ENCODE measurements around the gene CKMT2. TPM values are rescaled to one million over a fixed set of nuclear protein-coding genes. Genes with fewer than 3 reads are reported as not detected.

Gene CKMT2
- total and polyA plus RNA-seq, 2 of the 8 experiments (the other 6 are each of a cell fraction or from before 2014, with no cell fraction given) = 2.4 to 5.0 TPM

- POLR2A ChIA-PET (ENCODE audit: partially characterized antibody) = interaction anchor here (4.4 kb wide), 1 partner anchor 13 kb away, joined by 33 read pairs; the partner anchor contains the start of gene ZCCHC9
- Histone ChIP-seq H2BK5ac (ENCODE audit: low read depth, low read length) (no peak overlapping the region), H3K27me3 (replicated peaks in 1 of 4; ENCODE audit: control insufficient read depth in 3 of 4, extremely low read depth in 1 of 4, insufficient read depth in 3 of 4, low read length in 3 of 4) (no peaks in the 10 kb centered on the region), H4K20me1 (replicated peaks in 1 of 2; ENCODE audit: control insufficient read depth in 1 of 2, insufficient read depth in 2 of 2, low read length in 2 of 2) (no peaks in the 10 kb centered on the region), H3K18ac (ENCODE audit: extremely low read depth, low read length) (no peak overlapping the region), H3K56ac (replicated peaks; ENCODE audit: insufficient read length, low read depth, low read length) (no peak overlapping the region), H2AK5ac (ENCODE audit: low read depth, low read length) (no peak overlapping the region), H3K14ac (ENCODE audit: insufficient read length) (no peak overlapping the region), H4K91ac (replicated peaks; ENCODE audit: insufficient read length, low read length) (no peak overlapping the region), H3K23me2 (ENCODE audit: low read depth, low read length) (no peaks in the 10 kb centered on the region), H2AFZ (ENCODE audit: low read length) (no peak overlapping the region), H3K23ac (ENCODE audit: insufficient read length) (no peak overlapping the region), H3K4me2 (ENCODE audit: insufficient read depth in 1 of 2, low read depth in 2 of 2, low read length in 2 of 2) (no peak overlapping the region), H3K4ac (replicated peaks; ENCODE audit: insufficient read length, low read depth, low read length) (no peak overlapping the region), H4K8ac (ENCODE audit: extremely low read depth, insufficient read depth, low read length) (no peak overlapping the region; the same call in 1 of the 2 replicates), H2BK12ac (ENCODE audit: low read depth, low read length) (no peak overlapping the region), H3K9me3 (ENCODE audit: insufficient read depth in 2 of 2, low read depth in 1 of 2, low read length in 1 of 2) (no peaks in the 10 kb centered on the region), H3K4me3 (ENCODE audit: extremely low read depth in 1 of 4, insufficient read depth in 2 of 4, low read depth in 3 of 4, low read length in 4 of 4) (no peak overlapping the region), H3K9ac (replicated peaks in 1 of 4; ENCODE audit: extremely low read depth in 1 of 4, low read depth in 3 of 4, low read length in 3 of 4) (no peak overlapping the region), H2BK120ac (replicated peaks; ENCODE audit: low read depth, low read length) (no peak overlapping the region), H3K27ac (ENCODE audit: low read depth, low read length) (no peak overlapping the region), H3K79me1 (ENCODE audit: low read depth, low read length) (no peaks in the 10 kb centered on the region), H2BK15ac (ENCODE audit: low read length) (no peak overlapping the region), H4K5ac (ENCODE audit: insufficient read length, low read depth, low read length) (no peak overlapping the region), H3K4me1 (replicated peaks in 1 of 4; ENCODE audit: control insufficient read depth in 3 of 4, insufficient read depth in 4 of 4, low read length in 3 of 4) (peaks cover 0 to 6% (median 1%) of the 10 kb centered on the region in 4 experiments; a peak in 2 of 7 replicates), H3K36me3 (ENCODE audit: control insufficient read depth in 2 of 4, insufficient read depth in 4 of 4, low read length in 3 of 4) (peaks cover 0 to 22% (median 6%) of the 10 kb centered on the region in 4 experiments; a peak in 4 of 8 replicates), H2BK20ac (ENCODE audit: low read length) (no peak overlapping the region), H3K79me2 (ENCODE audit: control insufficient read depth in 1 of 2, insufficient read depth in 2 of 2, low read length in 2 of 2) (no peaks in the 10 kb centered on the region)
- CTCF ChIA-PET (ENCODE audit: partially characterized antibody) = interaction anchor here (0.8 to 1.1 kb wide), 2 partner anchors 9 to 603 kb away, joined by 3 read pairs; no protein-coding TSS in a partner anchor
- TF ChIP-seq GABPA (IDR thresholded peaks at IDR 0.05; ENCODE audit: borderline replicate concordance, insufficient read depth, low read length) = no peak
- no peak for TF ChIP-seq CREB1 (IDR thresholded peaks at IDR 0.05)
- TF ChIP-seq CTCF (IDR thresholded peaks at IDR 0.05; ENCODE audit: control extremely low read depth in 1 of 3, insufficient read depth in 1 of 3, low read depth in 1 of 3, low read length in 3 of 3) = no peak
- no peak for TF ChIP-seq MAFK (IDR thresholded peaks at IDR 0.05; ENCODE audit: low read depth, low read length)
- no peak for TF ChIP-seq HDAC6 (IDR thresholded peaks at IDR 0.05; ENCODE audit: low read depth, low read length)
- TF ChIP-seq BACH1 (IDR thresholded peaks at IDR 0.05; ENCODE audit: low read length) = no peak
- no peak for TF ChIP-seq SP1 (IDR thresholded peaks at IDR 0.05; ENCODE audit: low read depth, low read length)
- TF ChIP-seq EZH2 (IDR thresholded peaks at IDR 0.05; ENCODE audit: low read depth, low read length, severe bottlenecking) = no peak
- WGBS, 2 experiments (ENCODE audit: extremely low coverage in 1 of 2, insufficient coverage in 1 of 2, insufficient read length in 1 of 2, insufficient replicate concordance in 2 of 2, low coverage in 1 of 2, low lambda C conversion rate in 2 of 2, missing lambda C conversion rate in 1 of 2) = 91% methylated on average over 3 of the region's 3 CpGs; no CpG with 5 or more reads in 1 of the 2 experiments
- FAIRE-seq (no peak), DNase-seq (ENCODE audit: low read depth in 1 of 2, low spot score in 2 of 2) (no peak)
Observed at GRCh38 chr5:81314581-81314980, 81.5 kb downstream of the CKMT2 start.

Measured in H1 (cell line).